ENCODE results near the gene LTO1.
A peak's percentile ranks its signal among the peaks of the same experiment; 100 is the strongest.

Gene LTO1

DNA sequence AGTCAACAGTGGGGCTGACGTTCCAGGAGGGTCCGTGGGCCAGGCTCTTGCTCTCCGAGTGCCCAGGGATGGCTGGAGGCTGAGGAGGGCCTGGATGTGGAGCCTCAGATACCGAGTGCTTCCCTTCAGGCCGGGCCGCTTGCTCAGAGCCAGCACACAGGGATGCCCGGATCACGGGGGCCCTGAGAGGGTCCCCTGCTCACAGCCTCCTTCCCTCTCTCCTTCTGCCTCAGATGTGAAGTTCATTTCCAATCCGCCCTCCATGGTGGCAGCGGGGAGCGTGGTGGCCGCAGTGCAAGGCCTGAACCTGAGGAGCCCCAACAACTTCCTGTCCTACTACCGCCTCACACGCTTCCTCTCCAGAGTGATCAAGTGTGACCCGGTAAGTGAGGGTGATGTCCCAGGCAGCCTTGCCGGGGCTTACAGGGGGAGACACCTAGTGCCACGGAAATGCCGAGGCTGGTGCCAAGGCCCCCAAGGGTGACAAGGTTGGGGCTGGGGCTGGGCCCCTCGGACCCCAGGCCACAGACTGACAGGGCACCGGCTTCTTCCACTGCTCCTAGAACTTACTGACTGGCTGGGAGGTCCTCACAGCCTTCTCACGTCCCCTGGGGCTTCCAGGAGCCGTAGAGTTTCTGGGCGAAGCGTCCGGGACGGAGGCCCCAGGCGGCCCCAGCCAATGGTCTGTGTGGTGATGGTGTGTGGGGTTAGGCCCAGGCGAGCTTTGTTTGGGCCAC lies 27.2 kb downstream of the LTO1 start:
- 96% methylated on average over 28 of the region's 28 CpGs for WGBS
- Histone ChIP-seq H3K27me3 (ENCODE audit: insufficient read depth, low read length) (no peaks in the 10 kb centered on the region), H3K4me1 (ENCODE audit: insufficient read depth, low read length) (0 out of 2 replicates have a peak, but pooled peaks cover 8% of the 10 kb centered on the region), H3K27ac (ENCODE audit: low read depth, low read length) (peak overlapping the region; percentile 49; the same call in 1 of the 2 replicates), H3K9ac (ENCODE audit: low read depth, low read length) (no peak overlapping the region), H3K9me3 (ENCODE audit: insufficient read depth, low read depth, low read length) (no peaks in the 10 kb centered on the region), H3K36me3 (ENCODE audit: insufficient read depth, low read length) (peaks cover 95% of the 10 kb centered on the region), H3K4me3 (ENCODE audit: low read length) (no peak overlapping the region)

DNA sequence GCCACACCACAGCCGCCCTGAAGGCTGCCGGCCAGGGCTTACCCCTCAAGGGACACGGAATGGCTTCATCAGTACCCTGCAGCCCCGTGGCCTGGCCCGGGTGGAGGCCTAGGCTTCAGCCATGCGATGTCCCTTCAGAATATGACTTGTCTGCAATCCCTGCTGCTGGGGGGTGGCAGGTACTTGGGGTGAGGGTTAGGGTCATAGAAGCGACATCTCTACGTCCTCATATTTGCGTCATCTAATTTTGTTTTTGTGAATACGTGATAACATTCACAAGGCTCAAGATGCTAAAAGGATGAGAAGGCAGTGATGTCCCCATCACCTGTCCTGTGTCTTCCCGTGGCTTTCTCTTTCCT lies 27.8 kb downstream of the LTO1 start:
- Histone ChIP-seq H3K27ac (ENCODE audit: low read depth, low read length) (no peak overlapping the region), H3K27me3 (ENCODE audit: insufficient read depth, low read length) (no peaks in the 10 kb centered on the region), H3K4me1 (ENCODE audit: insufficient read depth, low read length) (0 out of 2 replicates have a peak, but pooled peaks cover 8% of the 10 kb centered on the region), H3K9me3 (ENCODE audit: insufficient read depth, low read depth, low read length) (no peaks in the 10 kb centered on the region), H3K9ac (ENCODE audit: low read depth, low read length) (no peak overlapping the region), H3K36me3 (ENCODE audit: insufficient read depth, low read length) (peaks cover 90% of the 10 kb centered on the region), H3K4me3 (ENCODE audit: low read length) (no peak overlapping the region)
- WGBS = 92% methylated on average over 11 of the region's 11 CpGs

DNA sequence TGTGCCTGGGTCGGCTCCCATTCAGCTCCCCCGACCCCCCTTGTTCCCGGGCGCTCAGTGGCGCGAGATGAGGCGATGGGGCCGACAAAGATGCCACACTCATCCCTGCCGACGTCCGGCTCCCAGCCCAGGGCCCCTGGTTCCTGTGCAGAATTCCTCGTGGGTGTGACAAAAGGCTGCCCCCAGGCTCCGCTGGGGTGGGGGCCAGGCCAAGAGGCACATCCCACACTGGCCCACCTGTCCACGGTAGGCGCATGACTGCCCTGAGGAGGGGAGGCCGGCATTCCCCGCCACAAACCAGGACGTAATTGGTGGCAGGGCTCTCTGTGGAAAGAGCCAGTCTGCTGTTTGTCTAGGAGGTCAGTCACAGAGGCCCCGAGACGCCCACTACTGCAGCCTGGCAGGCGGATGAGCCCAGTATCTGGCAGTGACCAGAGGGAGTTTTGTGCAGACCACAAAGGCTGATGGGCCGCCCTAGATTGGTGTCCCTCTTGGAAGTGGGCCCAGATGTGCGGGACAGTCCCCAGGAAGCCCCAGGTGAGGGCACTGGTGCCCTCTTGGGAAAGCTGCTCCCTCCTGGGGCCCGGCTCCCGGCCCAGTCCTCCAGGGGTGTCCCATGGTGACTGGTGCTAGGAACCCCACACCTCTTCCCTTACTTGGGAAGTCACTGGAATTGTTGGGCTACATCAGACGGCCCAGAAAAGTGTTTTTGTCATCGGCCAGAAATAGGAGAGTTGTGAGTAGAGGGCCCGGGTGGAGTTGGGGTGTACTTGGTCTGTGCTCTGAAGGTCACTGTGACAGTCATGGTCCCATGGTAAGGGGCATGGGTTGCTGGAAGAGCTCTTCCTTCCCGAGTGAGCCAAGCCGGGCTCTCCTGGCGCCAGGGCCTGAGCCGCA lies 28.4 kb downstream of the LTO1 start:
- Histone ChIP-seq H3K9ac (ENCODE audit: low read depth, low read length) (no peak overlapping the region), H3K4me3 (ENCODE audit: low read length) (no peak overlapping the region), H3K27me3 (ENCODE audit: insufficient read depth, low read length) (no peaks in the 10 kb centered on the region), H3K27ac (ENCODE audit: low read depth, low read length) (peak overlapping the region; percentile 49; the same call in 1 of the 2 replicates), H3K36me3 (ENCODE audit: insufficient read depth, low read length) (peaks cover 83% of the 10 kb centered on the region), H3K4me1 (ENCODE audit: insufficient read depth, low read length) (0 out of 2 replicates have a peak, but pooled peaks cover 8% of the 10 kb centered on the region), H3K9me3 (ENCODE audit: insufficient read depth, low read depth, low read length) (no peaks in the 10 kb centered on the region)
- WGBS = 93% methylated on average over 32 of the region's 32 CpGs

DNA sequence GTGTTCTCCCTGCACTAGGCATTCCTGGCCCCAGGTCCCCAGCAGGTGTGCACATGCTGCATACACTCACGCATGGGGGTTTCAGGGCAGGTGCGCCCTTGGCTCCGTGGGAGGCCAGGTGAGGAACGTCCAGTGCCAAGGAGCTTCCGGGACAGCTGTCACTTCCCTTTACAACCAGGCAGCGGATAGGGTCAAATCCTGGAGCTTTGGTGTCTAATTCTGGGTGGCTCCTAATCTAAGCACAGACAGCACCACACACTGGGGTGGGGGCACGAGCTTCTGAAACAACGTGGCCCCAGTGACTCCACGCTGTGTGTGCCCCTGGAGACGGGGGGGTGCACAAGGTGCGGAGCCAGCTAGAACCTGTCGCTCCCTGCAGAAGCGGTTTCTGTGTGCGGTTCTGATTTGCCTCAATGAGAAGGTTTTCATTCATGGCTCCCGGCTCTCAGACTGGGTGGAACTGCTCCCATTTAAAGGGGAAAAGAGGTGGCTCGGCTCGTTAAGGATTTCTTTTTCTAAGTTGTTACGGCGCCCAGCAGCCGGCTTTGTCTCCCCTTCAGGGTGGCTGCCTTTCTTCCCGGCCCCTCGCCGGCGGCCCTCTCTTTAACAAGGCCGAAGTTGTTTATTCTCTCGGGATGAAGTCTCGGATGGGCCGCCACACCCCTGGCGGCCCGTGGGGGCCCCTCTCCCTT lies 29.2 kb downstream of the LTO1 start:
- H3K36me3 ChIP-seq (ENCODE audit: insufficient read depth, low read length) = peaks cover 75% of the 10 kb centered on the region
- H3K9ac ChIP-seq (ENCODE audit: low read depth, low read length) = no peak overlapping the region
- WGBS = 88% methylated on average over 30 of the region's 30 CpGs
- no peak overlapping the region for H3K4me3 ChIP-seq (ENCODE audit: low read length)
- H3K27me3 ChIP-seq (ENCODE audit: insufficient read depth, low read length) = no peaks in the 10 kb centered on the region
- H3K27ac ChIP-seq (ENCODE audit: low read depth, low read length) = peak overlapping the region; percentile 54; the same call in 1 of the 2 replicates
- H3K4me1 ChIP-seq (ENCODE audit: insufficient read depth, low read length) = 0 out of 2 replicates have a peak, but pooled peaks cover 8% of the 10 kb centered on the region
- H3K9me3 ChIP-seq (ENCODE audit: insufficient read depth, low read depth, low read length) = no peaks in the 10 kb centered on the region

DNA sequence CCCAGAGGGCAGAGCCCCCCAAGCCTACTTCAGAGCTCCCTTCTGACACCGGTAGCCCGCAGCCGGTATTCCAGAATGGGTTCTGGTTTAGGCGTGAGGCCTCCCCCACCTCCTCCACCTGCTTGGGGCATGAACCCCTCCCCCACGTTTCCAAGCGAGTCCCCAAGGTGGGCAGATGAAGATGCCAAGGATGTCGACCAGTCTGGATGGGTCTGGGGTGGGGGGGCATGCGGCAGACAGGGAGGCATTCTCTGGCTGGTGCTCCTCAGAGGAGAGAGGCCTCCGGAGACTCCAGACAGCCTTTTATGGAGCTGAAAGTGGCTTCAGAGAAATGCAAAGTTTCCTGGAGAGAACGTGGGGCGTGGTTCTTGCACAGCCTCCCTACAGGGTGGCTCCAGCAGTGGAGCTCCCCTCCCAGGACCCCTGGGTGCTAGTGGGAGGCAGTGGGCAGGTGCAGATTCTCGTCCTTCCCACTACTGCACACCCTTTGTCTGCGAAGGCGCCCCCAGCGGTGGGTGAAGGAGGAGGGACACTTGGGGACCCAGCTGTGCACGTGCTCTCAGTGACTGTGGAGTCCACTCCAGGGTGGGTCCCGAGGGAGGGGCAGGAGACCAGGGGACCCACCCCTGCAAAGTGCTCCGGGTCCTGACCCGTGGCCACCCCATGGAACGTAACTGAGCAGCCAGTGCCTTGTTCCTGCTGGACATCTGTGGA lies 30.0 kb downstream of the LTO1 start:
- Histone ChIP-seq H3K4me3 (ENCODE audit: low read length) (no peak overlapping the region), H3K9ac (ENCODE audit: low read depth, low read length) (no peak overlapping the region), H3K4me1 (ENCODE audit: insufficient read depth, low read length) (peaks cover 8% of the 10 kb centered on the region; the same call in 1 of the 2 replicates), H3K36me3 (ENCODE audit: insufficient read depth, low read length) (peaks cover 67% of the 10 kb centered on the region), H3K9me3 (ENCODE audit: insufficient read depth, low read depth, low read length) (no peaks in the 10 kb centered on the region), H3K27me3 (ENCODE audit: insufficient read depth, low read length) (peaks cover under 1% of the 10 kb centered on the region; the same call in 1 of the 2 replicates), H3K27ac (ENCODE audit: low read depth, low read length) (peak overlapping the region; percentile 54; the same call in 1 of the 2 replicates)
- WGBS = 93% methylated on average over 20 of the region's 20 CpGs

DNA sequence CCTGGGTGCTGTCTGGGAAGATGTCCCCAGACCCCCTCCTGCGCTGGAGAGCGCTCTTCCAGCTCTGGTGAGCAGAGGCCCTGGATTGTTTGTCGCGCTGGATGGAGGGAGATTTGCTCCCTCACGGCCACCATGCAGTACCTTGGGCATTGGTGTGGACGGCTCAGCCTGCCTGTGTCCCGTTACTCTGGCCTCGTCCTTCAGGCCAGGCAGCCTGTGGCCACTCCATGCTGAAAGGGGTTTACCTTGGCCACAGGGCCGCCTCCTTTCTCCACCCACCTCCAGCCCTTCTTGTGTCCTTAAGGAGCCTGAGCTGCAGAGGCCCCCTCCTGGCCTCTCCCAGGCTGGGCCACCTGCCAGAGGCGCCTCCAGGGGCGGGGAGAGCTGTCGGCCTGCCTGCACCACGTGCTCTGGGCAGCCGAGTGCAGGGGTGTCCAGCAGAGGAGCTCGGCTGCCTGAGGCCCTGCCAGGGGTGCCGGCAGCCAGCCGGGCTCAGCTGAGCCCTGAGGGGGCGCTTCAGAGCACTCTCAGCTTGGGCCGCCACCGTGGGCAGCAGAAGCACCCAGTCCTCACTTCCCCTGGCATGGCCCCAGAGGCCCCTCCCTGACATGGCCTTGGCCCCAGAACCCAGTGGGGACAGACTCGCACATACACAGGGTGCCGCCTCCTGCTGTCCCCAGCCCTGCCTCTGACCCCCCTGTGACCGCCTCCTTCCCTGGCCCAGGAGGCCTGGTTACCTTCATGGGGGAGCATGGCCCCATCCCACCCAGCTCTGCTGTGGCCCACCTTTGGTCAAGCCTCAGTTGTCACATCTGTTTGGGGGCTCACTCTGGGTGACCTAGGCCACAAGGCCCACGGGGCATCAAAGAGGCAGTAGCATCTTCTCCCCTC lies 30.8 kb downstream of the LTO1 start:
- H3K4me3 ChIP-seq (ENCODE audit: low read length) = peak overlapping the region; percentile 80; the same call in 1 of the 2 replicates
- 87% methylated on average over 24 of the region's 24 CpGs for WGBS
- peaks cover 14% of the 10 kb centered on the region; the same call in 1 of the 2 replicates for H3K4me1 ChIP-seq (ENCODE audit: insufficient read depth, low read length)
- peak overlapping the region; percentile 18; the same call in 1 of the 2 replicates for H3K27ac ChIP-seq (ENCODE audit: low read depth, low read length)
- no peaks in the 10 kb centered on the region for H3K9me3 ChIP-seq (ENCODE audit: insufficient read depth, low read depth, low read length)
- peaks cover 5% of the 10 kb centered on the region; the same call in 1 of the 2 replicates for H3K27me3 ChIP-seq (ENCODE audit: insufficient read depth, low read length)
- no peak overlapping the region for H3K9ac ChIP-seq (ENCODE audit: low read depth, low read length)
- peaks cover 59% of the 10 kb centered on the region for H3K36me3 ChIP-seq (ENCODE audit: insufficient read depth, low read length)

DNA sequence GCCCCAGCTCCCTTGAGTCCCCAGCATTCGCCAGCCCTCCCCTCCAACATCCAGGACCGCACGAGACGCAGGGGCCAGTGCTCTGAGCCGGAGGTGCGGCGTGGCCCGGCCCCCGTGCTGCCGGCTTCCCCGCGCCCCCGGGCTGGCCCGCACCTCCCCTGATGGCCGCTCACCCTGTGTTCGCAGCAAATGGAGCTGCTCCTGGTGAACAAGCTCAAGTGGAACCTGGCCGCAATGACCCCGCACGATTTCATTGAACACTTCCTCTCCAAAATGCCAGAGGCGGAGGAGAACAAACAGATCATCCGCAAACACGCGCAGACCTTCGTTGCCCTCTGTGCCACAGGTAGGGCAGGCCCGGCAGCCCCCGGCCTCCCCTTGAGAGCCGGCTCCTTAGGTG lies 31.5 kb downstream of the LTO1 start:
- 73% methylated on average over 27 of the region's 27 CpGs for WGBS
- Histone ChIP-seq H3K27ac (ENCODE audit: low read depth, low read length) (no peak overlapping the region), H3K9ac (ENCODE audit: low read depth, low read length) (peak overlapping the region; percentile 66; the same call in 1 of the 2 replicates), H3K4me1 (ENCODE audit: insufficient read depth, low read length) (peaks cover 14% of the 10 kb centered on the region; the same call in 1 of the 2 replicates), H3K9me3 (ENCODE audit: insufficient read depth, low read depth, low read length) (no peaks in the 10 kb centered on the region), H3K4me3 (ENCODE audit: low read length) (peak overlapping the region; percentile 80), H3K27me3 (ENCODE audit: insufficient read depth, low read length) (peaks cover 5% of the 10 kb centered on the region; the same call in 1 of the 2 replicates), H3K36me3 (ENCODE audit: insufficient read depth, low read length) (peaks cover 52% of the 10 kb centered on the region)

DNA sequence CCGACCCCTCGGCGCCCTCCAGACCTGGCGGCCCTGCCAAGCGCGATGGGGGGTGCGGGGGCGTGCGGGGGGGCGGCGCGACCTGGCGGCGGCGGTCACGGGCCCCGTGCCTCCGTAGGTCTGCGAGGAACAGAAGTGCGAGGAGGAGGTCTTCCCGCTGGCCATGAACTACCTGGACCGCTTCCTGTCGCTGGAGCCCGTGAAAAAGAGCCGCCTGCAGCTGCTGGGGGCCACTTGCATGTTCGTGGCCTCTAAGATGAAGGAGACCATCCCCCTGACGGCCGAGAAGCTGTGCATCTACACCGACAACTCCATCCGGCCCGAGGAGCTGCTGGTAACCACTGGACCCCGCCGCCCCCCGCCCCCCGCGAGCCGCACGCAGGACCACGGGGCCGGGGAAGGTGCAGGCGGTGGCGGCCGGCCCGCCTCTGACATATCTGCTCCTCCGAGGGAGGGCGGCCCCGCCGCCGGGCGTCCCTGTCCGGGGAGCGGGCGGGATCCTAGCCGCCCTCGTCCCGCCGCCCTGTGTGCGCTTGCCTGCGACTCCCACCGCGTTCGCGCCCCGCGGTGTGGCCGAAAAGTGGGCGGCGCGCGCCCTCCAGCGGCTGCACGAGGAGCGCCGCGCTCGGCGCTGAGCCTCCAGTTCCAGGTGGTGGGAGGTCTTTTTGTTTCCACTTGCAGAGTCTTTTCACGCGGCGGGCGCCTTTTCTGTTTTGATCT lies 32.1 kb downstream of the LTO1 start:
- Histone ChIP-seq H3K9ac (ENCODE audit: low read depth, low read length) (peak overlapping the region; percentile 66; the same call in 1 of the 2 replicates), H3K27me3 (ENCODE audit: insufficient read depth, low read length) (peaks cover 5% of the 10 kb centered on the region; the same call in 1 of the 2 replicates), H3K9me3 (ENCODE audit: insufficient read depth, low read depth, low read length) (no peaks in the 10 kb centered on the region), H3K4me3 (ENCODE audit: low read length) (peak overlapping the region; percentile 80), H3K4me1 (ENCODE audit: insufficient read depth, low read length) (peaks cover 14% of the 10 kb centered on the region; the same call in 1 of the 2 replicates), H3K27ac (ENCODE audit: low read depth, low read length) (peak overlapping the region; percentile 41; the same call in 1 of the 2 replicates), H3K36me3 (ENCODE audit: insufficient read depth, low read length) (peaks cover 47% of the 10 kb centered on the region)
- 1% methylated on average over 81 of the region's 81 CpGs for WGBS

DNA sequence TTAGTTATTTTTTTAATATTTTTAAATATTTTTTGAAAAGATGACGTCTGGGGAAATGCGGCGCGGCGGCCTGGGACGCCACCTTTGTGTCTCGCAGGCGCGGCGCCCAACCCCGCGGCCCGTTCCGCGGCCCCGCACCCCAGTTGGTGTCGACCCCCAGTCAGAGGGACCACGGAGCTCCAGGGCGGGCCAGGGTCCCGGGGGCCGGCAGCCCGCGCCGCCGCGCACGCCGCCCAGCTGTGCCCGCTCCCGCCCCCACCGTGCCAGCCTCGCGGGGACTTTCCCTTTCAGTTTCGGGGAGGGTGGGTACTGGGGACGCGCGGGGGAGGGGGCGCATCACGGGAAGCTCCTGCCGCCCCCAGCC lies 32.6 kb downstream of the LTO1 start:
- Histone ChIP-seq H3K27ac (ENCODE audit: low read depth, low read length) (peak overlapping the region; percentile 41; the same call in 1 of the 2 replicates), H3K4me3 (ENCODE audit: low read length) (peak overlapping the region; percentile 80), H3K4me1 (ENCODE audit: insufficient read depth, low read length) (peaks cover 14% of the 10 kb centered on the region; the same call in 1 of the 2 replicates), H3K9ac (ENCODE audit: low read depth, low read length) (peak overlapping the region; percentile 86), H3K36me3 (ENCODE audit: insufficient read depth, low read length) (peaks cover 41% of the 10 kb centered on the region), H3K27me3 (ENCODE audit: insufficient read depth, low read length) (peaks cover 9% of the 10 kb centered on the region), H3K9me3 (ENCODE audit: insufficient read depth, low read depth, low read length) (no peaks in the 10 kb centered on the region)
- under 1% methylated on average over 40 of the region's 40 CpGs for WGBS
